Measurements from ENCODE around the gene BRCA1. TPM values are rescaled to one million over a fixed set of nuclear protein-coding genes. Genes with fewer than 3 reads are reported as not detected.

The BRCA1 gene
- total RNA-seq: 15.3 and 20.2 TPM in 2 replicates

DNA sequence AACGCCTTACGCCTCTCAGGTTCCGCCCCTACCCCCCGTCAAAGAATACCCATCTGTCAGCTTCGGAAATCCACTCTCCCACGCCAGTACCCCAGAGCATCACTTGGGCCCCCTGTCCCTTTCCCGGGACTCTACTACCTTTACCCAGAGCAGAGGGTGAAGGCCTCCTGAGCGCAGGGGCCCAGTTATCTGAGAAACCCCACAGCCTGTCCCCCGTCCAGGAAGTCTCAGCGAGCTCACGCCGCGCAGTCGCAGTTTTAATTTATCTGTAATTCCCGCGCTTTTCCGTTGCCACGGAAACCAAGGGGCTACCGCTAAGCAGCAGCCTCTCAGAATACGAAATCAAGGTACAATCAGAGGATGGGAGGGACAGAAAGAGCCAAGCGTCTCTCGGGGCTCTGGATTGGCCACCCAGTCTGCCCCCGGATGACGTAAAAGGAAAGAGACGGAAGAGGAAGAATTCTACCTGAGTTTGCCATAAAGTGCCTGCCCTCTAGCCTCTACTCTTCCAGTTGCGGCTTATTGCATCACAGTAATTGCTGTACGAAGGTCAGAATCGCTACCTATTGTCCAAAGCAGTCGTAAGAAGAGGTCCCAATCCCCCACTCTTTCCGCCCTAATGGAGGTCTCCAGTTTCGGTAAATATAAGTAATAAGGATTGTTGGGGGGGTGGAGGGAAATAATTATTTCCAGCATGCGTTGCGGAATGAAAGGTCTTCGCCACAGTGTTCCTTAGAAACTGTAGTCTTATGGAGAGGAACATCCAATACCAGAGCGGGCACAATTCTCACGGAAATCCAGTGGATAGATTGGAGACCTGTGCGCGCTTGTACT lies at the start of gene BRCA1:
Gene BRCA1 (minus strand): TSS at position 232 of the 834 bp plus-strand sequence. CDS start 1,268 bp downstream, outside the sequence.

DNA sequence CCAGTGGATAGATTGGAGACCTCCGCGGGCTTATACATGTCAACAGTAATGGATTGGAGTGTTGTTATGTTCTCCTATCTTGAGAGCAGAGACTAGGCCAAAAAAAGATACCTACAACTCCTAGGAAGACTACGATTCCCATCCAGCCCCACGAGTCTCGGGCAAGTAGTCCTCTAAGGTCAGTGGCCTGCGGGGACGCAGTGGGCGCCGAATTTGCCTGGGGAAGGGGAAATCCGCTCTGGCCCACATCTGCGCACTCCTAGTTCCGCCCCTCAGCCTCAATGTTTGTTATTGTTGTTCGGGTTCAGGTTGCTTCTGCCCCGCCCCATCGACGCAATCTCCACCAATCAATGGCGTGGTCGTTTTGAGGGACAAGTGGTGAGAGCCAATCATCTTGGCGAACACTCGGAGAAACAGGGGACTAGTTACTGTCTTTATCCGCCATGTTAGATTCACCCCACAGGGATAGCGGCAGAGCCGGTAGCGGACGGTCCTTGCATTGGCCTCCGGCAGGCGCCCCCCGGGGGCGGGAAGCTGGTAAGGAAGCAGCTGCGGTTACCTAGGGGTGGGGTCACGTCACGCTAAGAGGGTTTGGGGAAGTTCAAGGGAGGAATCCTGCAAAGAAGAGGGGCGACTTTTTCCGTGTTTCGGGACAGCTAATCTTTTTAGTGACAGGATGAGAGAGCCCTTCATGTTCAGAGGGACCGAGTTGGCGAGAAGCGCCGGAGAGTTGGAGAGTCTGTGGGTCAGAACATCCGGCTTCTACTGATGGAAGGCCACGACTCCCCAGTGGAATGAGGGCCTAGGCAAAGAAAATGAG lies 45.8 kb upstream of the BRCA1 start, which contains the start of gene NBR1:
Gene NBR1 (plus strand): TSS at position 449 of the 820 bp plus-strand sequence. CDS start 4,586 bp downstream, outside the sequence.

DNA sequence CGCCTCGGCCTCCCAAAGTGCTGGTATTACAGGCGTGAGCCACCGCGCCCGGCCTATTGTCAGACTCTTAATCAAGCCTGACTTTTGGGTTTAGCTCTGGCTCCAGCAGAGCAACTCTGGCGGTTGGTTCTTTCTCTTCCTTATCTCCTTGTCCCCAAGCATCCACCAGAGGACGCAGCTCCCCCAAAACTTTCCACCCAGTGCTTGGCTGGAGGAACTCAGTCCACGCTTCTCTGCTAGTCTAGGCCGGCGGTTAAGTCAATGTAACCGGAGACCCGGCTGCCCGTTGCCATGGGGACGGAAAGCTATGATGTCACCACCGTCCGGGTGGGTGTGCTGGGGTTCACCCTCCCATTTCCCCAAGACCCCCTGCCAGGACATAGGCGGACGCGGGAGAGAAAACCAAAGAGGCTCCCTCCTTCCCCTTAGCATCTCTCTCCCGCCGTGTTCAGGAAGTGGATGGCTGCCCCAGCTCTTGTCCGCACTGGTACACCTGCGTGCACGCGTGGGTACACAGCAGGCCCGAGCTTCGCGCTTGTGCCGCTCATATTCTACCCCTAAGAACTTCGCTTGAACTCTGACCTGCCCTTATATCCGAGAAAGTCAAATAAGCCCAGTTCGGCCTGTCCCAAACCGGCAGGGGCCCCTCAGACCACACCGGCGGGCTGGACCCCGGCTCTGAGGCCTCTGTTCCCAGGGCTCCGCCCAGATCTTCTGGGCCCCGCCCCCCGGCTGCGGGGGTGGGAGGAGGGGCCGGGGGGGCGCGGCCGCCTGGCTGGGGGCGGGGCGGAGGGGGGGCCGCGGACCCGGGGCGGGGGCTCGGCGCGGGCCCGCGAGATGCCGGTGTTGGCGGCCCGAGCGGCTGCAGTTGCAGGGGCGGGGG lies 100.5 kb downstream of the BRCA1 start, which contains the start of gene RND2:
Gene RND2 (plus strand): TSS at position 825 of the 883 bp plus-strand sequence. CDS start 117 bp downstream, outside the sequence.

DNA sequence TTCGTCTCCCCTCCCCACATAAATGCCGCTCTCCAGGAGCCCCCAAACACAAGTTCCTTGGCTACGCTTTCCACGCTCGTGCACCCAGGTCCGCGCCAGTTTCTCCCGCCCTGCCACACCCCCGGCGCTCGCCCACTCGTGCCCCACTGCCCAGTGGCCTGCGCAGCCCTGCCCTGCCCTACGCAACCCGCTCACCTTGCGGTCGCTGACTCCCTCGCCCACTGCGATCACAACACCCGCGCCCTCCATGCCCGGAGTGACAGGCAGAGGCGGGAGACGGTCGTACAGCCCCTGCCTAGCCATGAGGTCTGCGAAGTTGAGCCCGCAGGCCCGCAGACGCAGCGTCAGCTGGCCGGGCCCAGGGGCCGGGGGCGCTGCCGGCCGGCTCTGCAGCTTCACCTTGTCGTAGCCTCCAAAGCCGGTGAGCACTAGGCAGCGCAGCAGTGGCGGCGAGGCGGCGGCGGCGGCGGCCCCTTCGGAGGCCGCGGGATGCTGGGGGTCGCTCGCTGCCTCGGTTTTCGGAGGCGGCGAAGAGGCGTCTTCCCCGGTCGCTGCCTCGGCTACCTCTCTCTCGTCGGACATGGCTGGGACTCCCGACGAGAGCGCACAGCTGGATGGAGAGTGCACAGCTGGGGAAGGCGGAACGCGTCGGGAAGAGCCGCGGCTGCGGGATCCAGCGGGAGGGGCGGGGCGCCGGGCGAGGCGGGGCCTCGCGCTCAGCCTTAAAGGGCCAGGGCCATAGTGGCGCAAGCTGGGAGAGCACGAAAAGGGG lies 103.2 kb downstream of the BRCA1 start, which contains the start of gene VAT1:
Gene VAT1 (minus strand): TSS at position 645 of the 772 bp plus-strand sequence. CDS start 63 bp downstream, at position 582.

DNA sequence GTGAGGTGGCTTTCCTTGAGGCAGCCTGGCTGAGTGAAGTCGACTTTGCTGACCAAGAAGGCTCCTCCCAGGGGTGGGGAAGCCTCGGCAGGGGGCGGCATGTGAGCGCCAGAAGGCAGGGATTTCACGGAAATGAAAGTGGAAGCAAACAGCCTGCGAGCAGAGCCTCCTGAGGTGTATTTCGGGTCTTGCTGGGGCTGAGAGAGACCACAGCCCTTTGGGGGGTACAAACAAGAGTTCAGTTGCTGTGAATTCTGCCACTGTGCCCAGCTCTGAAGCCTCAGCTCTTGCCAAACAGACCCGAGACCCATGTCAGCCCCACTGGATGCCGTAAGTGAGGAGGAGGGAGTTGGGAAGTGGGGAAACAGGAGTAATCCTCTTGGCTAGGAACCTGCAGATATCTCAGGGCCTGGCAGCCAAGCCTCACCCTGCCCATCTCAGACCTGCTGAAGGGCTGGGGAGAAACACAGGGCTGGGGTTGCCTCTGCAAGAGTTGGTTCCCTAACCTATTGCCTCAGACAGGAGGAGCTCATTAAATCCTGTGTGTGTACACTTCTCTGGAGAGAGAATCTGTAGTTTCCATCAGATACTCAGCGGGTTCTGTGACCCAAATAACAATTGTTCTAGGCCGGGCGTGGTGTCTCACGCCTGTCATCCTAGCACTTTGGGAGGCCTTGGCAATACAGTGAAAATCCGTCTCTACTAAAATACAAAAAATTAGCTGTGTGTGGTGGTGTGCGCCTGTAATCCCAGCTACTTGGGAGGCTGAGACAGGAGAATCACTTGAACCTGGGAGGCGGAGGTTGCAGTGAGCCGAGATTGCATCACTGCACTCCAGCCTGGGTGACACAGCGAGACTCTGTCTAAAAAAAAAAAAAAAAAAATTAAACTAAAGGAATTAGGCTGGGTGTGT lies 118.3 kb downstream of the BRCA1 start, which contains the start of gene IFI35:
Gene IFI35 (plus strand): TSS at position 146 of the 913 bp plus-strand sequence. CDS start 164 bp downstream, at position 310.

DNA sequence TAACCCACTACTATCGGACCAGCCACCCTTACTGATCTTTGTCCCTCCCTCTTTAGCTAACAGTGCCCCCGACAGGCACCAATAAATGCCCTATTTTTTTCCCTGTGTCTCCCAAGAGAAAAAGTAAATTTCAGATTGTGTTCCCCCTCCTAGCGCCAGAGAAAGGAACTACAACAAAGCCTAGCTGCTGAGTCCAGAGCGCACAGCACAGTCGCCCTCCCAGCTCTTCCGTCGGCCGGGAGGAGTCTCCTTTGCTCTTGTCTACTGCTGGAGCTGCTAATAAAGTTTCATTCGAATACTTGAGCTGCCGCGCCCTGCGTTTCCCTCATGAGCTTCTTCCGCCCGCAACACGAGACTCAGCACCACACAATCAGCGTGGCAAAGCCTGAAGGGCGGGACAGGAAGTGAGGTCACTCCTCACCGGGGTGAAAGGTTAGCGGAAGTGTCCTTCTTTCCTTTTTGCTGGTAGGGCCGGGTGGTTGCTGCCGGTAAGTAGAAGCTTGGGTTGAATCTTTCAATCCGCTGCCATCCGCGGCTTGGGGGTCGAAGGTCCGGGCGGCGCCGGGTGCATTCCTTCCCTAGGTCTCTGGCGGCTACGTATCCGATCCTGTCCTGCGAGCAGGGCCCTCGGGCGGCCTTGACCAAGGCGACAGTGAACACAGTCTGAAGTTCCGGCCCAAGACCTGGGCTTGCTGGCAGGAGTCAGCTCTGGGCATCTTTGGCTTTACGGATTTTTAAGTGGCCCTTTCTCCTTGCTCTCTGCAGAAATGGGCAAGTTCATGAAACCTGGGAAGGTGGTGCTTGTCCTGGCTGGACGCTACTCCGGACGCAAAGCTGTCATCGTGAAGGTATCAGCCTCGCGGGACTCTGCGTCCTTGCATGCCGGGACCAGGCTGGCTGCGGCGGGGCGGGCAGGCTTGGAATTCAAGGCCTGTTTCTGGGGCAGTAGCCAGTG lies 126.9 kb downstream of the BRCA1 start, which contains the start of gene RPL27:
Gene RPL27 (plus strand): TSS at position 436 of the 955 bp plus-strand sequence. CDS start 332 bp downstream, at position 768.

Small RNA genes within 50 kb of the gene (small RNA-seq; reads per million reads assigned to genes)
- gene AC060780.2 (not detected), gene AC060780.3 (not detected), gene AC135721.1 (not detected)

Other genes with a start within 250 kb of the BRCA1 start
- not detected in 2 replicates for gene G6PC1, start 224.6 kb downstream of the BRCA1 start, total RNA-seq
- 16.2 and 16.7 TPM in 2 replicates for gene AARSD1, start 160.9 kb downstream of the BRCA1 start, total RNA-seq
- gene PTGES3L, start 145.3 kb downstream of the BRCA1 start, total RNA-seq: 0.11 and 0.52 TPM in 2 replicates
- gene RUNDC1, start 144.8 kb downstream of the BRCA1 start, total RNA-seq: 11.0 and 11.8 TPM in 2 replicates
- gene RPL27, start 126.9 kb downstream of the BRCA1 start, total RNA-seq: 992 and 1,718 TPM in 2 replicates
- 43.2 and 51.2 TPM in 2 replicates for gene IFI35, start 118.6 kb downstream of the BRCA1 start, total RNA-seq
- 322 and 382 TPM in 2 replicates for gene VAT1, start 103.0 kb downstream of the BRCA1 start, total RNA-seq
- gene RND2, start 100.1 kb downstream of the BRCA1 start, total RNA-seq: 0.54 and 0.78 TPM in 2 replicates
- gene NBR1, start 45.9 kb upstream of the BRCA1 start, total RNA-seq: 152 and 156 TPM in 2 replicates
- gene TMEM106A, start 86.5 kb upstream of the BRCA1 start, total RNA-seq: 8.1 and 8.2 TPM in 2 replicates
- 0.26 TPM in 1 of 2 replicates, not detected in the other for gene CCDC200, start 103.3 kb upstream of the BRCA1 start, total RNA-seq
- gene RNU2-1, start 108.6 kb upstream of the BRCA1 start, total RNA-seq: not detected in 2 replicates

Measured in articular chondrocyte of knee joint (primary cell).